Upper lobe of left lung (tissue), 6 donors: ENCODE measurements around the gene TMEM236. TPM values are rescaled to one million over a fixed set of nuclear protein-coding genes. Genes with fewer than 3 reads are reported as not detected.
A peak's percentile ranks its signal among the peaks of the same experiment; 100 is the strongest.

Experiments
- ATAC-seq, 2 donors: fragments of 200-7000 bp; cut with Tn5 transposase; one replicate each; pipeline ENCODE4 v1.9.1; 2022; ENCODE audit warnings: mild to moderate bottlenecking in 2 of 2, moderate library complexity in 2 of 2; ENCODE audit not compliant: low FRiP score in 2 of 2
- DNase-seq, 2 donors: peaks; one replicate each; pipeline ENCODE4 v3.0.0-alpha.2; 2019 to 2020
- H3K27ac ChIP-seq, 4 donors: fragments of 200-600 bp; sonication (generic); one replicate each; pipeline ENCODE4 v1.5.1; 2016 to 2019
- H3K27me3 ChIP-seq, 4 donors: fragments of 200-600 bp; sonication (generic); one replicate each; pipeline ENCODE4 v1.5.1; 2017 to 2019
- H3K36me3 ChIP-seq, 4 donors: fragments of 200-600 bp; sonication (generic); one replicate each; pipeline ENCODE4 v1.5.1; 2016 to 2019
- H3K4me1 ChIP-seq, 4 donors: fragments of 200-600 bp; sonication (generic); one replicate each; pipeline ENCODE4 v1.5.1; 2018 to 2019
- H3K4me3 ChIP-seq, 4 donors: fragments of 200-600 bp; sonication (generic); one replicate each; pipeline ENCODE4 v1.5.1; 2017 to 2019; ENCODE audit warnings: mild to moderate bottlenecking in 2 of 4, moderate library complexity in 1 of 4
- H3K9me3 ChIP-seq, 4 donors: fragments of 200-600 bp; sonication (generic); one replicate each; pipeline ENCODE4 v1.5.1; 2018 to 2019
- EP300 ChIP-seq, 4 donors: sonication (generic); formaldehyde crosslinking; IDR thresholded peaks; one replicate each; pipeline ENCODE4 v1.5.1; 2017; ENCODE audit warnings: antibody characterized with exemption in 4 of 4, control low read depth in 2 of 4
- POLR2A ChIP-seq, 4 donors: fragments of 450-650 bp; IDR thresholded peaks; one replicate each; pipeline ENCODE4 v1.5.1; 2016 to 2017; ENCODE audit warnings: antibody characterized with exemption in 4 of 4, mild to moderate bottlenecking in 2 of 4
- POLR2AphosphoS5 ChIP-seq, 2 donors: sonication (generic); formaldehyde crosslinking; IDR thresholded peaks; one replicate each; pipeline ENCODE4 v1.5.1; 2017; ENCODE audit warnings: antibody characterized with exemption in 2 of 2
- WGBS, 2 donors: methylation state at CpG; one replicate each; pipeline ENCODE4 v1.1.5; 2017 to 2018; 5-methylcytosine and 5-hydroxymethylcytosine counted together
- total RNA-seq, 6 donors: library from RNA; depleted of rRNA in 4 of 6; stranded (reverse); fragments of >200 nt in 4 of 6; gene quantifications; one replicate each; pipeline versions ENCODE4 v1.1.0 to v1.2.1, GENCODE V29; 2016 to 2021
- TF ChIP-seq, protein P1 (sequence below), 6 experiments: fragments of 450-650 bp in 4 of 6; fragments of 200-600 bp in 2 of 6; sonication (generic) in 2 of 6; IDR thresholded peaks; one replicate each; pipeline ENCODE4 v1.5.1; 2016 to 2019; ENCODE audit warnings: antibody characterized with exemption in 6 of 6
- donor health status: DM: no; HTN: no; CAD: no; lungs with moderate emphysema.
- donor health status: DM: no; HTN: yes; CAD: no; lungs with severe emphysema.

TMEM236 gene
- total RNA-seq, 6 donors from 2014 or later = 0.55 to 4.6 (median 1.6) TPM

DNA sequence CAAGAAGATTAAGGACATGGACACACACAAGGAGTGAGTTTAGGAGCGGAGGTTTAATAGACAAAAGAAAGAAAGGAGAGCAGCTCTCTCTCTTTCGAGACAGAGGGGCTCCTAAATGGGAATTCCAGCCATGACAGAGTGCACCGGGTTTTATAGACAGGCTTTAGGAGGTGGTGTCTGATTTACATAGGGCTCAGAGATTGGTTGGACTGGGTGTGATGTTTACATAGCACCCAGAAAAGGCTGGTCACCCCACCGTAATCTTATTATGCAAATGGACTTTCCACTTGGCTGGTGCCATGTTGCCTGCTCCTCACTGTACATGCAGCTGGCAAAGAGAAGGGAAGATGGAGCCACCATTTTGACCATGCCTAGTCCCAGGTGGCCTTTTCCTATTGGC, 28.7 kb downstream of the TMEM236 start:
- Histone ChIP-seq H3K27me3 (no peaks in the 10 kb centered on the region), H3K27ac (no peak overlapping the region), H3K4me1 (peaks cover 0 to 10% (median 3%) of the 10 kb centered on the region in 4 donors), H3K36me3 (no peaks in the 10 kb centered on the region), H3K4me3 (no peak overlapping the region), H3K9me3 (no peaks in the 10 kb centered on the region)
- WGBS, 2 donors = 98% methylated on average over 4 of the region's 4 CpGs
- DNase-seq (no peak), ATAC-seq (no peak)
- TF ChIP-seq POLR2A (IDR thresholded peaks at IDR 0.05) (no peak), POLR2AphosphoS5 (IDR thresholded peaks at IDR 0.05) (no peak), EP300 (IDR thresholded peaks at IDR 0.05) (no peak)
- TF ChIP-seq, protein P1, sequence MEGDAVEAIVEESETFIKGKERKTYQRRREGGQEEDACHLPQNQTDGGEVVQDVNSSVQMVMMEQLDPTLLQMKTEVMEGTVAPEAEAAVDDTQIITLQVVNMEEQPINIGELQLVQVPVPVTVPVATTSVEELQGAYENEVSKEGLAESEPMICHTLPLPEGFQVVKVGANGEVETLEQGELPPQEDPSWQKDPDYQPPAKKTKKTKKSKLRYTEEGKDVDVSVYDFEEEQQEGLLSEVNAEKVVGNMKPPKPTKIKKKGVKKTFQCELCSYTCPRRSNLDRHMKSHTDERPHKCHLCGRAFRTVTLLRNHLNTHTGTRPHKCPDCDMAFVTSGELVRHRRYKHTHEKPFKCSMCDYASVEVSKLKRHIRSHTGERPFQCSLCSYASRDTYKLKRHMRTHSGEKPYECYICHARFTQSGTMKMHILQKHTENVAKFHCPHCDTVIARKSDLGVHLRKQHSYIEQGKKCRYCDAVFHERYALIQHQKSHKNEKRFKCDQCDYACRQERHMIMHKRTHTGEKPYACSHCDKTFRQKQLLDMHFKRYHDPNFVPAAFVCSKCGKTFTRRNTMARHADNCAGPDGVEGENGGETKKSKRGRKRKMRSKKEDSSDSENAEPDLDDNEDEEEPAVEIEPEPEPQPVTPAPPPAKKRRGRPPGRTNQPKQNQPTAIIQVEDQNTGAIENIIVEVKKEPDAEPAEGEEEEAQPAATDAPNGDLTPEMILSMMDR (IDR thresholded peaks at IDR 0.05) = no peak

DNA sequence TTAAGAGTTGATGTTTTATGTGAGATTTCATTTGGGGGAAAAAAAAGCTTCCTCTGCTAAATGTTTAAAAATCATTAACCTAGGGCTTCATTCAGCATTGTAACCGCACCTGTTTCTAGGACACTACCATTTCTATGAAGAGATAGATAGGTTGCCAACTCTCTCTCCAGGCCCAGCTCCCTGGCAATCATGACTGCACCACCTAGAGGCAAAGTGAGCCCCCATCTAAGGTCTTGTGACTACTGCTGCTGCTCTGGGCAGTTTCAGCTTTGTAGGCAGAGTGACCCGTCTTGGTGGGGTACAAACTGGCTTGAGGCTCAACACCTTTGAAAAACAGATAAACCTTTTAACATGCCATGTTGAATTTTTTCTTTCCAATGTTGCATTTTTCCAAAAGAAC, 29.9 kb downstream of the TMEM236 start:
- Histone ChIP-seq H3K9me3 (no peaks in the 10 kb centered on the region), H3K4me3 (no peak overlapping the region), H3K36me3 (no peaks in the 10 kb centered on the region), H3K27me3 (no peaks in the 10 kb centered on the region), H3K27ac (no peak overlapping the region), H3K4me1 (peaks cover 0 to 14% (median 3%) of the 10 kb centered on the region in 4 donors)
- ATAC-seq = peak in 1 of 2 donors; percentile 47
- DNase-seq = no peak
- 92 to 94% methylated on average over 2 of the region's 2 CpGs for WGBS, 2 donors
- TF ChIP-seq EP300 (IDR thresholded peaks at IDR 0.05) (no peak), POLR2A (IDR thresholded peaks at IDR 0.05) (no peak), POLR2AphosphoS5 (IDR thresholded peaks at IDR 0.05) (no peak)
- TF ChIP-seq, protein P1 (IDR thresholded peaks at IDR 0.05) = no peak

DNA sequence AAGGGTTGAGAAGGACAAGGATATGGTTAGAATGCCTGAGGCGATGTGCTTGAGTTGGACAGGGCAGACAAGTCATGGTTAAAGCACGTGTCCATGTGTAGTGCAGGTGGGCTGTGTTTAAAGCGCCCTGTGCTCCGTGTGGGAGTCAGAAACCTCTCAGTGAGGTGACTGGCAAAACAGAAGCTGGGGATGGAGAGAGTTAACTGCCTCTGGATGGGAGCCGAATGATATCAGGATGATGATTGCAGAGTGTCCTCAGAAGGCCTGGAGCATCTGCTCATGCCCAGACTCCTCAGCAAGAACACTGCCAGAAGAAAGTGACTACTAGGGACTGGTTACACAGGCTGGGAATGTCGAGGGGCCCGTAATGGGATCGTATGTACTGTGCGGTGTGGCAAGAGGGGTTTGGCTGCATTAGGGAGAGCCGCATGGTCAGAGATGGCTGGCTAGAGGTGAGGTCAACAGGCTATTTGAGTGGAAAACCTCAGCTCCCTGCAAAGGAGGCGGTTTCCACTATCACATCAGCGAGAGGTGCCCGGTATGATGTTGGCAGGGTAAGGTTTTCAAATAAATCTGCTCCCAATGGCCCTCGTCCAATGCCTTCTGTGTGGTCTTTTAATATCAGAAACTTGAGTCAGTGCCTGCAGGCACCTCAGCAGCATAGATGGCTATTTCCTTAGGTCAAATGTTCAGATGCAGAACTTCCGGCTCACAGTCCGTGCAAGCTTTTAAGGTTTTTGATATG, 31.1 kb downstream of the TMEM236 start:
- Histone ChIP-seq H3K4me3 (no peak overlapping the region), H3K4me1 (peaks cover 0 to 20% (median 3%) of the 10 kb centered on the region in 4 donors), H3K9me3 (no peaks in the 10 kb centered on the region), H3K27ac (no peak overlapping the region), H3K36me3 (no peaks in the 10 kb centered on the region), H3K27me3 (no peaks in the 10 kb centered on the region)
- ATAC-seq (peak; percentile 31 to 61), DNase-seq (no peak)
- TF ChIP-seq EP300 (IDR thresholded peaks at IDR 0.05) (no peak), POLR2AphosphoS5 (IDR thresholded peaks at IDR 0.05) (no peak), POLR2A (IDR thresholded peaks at IDR 0.05) (no peak)
- TF ChIP-seq, protein P1 (IDR thresholded peaks at IDR 0.05) = no peak
- 62 to 69% methylated on average over 15 to 16 of the region's 16 CpGs for WGBS, 2 donors

DNA sequence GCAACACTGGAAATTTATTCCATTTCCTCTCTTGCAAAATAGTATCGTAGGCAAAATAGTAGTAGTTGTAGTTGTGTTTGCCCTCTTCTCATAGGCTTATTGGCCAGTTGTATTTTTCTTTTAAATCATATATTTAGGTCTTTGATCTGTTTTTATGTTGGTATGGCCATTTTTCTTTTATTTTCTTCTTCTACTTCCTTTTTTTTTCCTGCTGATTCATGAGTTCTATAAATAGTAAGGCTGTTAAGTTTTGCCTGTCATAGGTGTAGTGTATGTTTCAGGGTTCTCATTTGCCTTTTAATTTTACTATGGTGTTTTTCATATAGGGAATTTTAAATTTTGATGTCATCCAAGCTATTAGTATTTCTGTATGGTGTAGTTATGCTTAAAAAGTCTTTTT, 31.8 kb downstream of the TMEM236 start:
- 24 to 25% methylated on average over 1 of the region's 1 CpG for WGBS, 2 donors
- ATAC-seq = no peak

More for the DNA sequence above, 31.8 kb downstream of the TMEM236 start:
- peaks cover 0 to 20% (median 3%) of the 10 kb centered on the region in 4 donors for H3K4me1 ChIP-seq
- no peak overlapping the region for H3K27ac ChIP-seq
- H3K36me3 ChIP-seq = no peaks in the 10 kb centered on the region
- H3K9me3 ChIP-seq = no peaks in the 10 kb centered on the region
- no peaks in the 10 kb centered on the region for H3K27me3 ChIP-seq
- H3K4me3 ChIP-seq = no peak overlapping the region
- no peak for DNase-seq
- no peak for TF ChIP-seq POLR2AphosphoS5 (IDR thresholded peaks at IDR 0.05)
- TF ChIP-seq, protein P1 (IDR thresholded peaks at IDR 0.05) = no peak
- no peak for TF ChIP-seq POLR2A (IDR thresholded peaks at IDR 0.05)
- no peak for TF ChIP-seq EP300 (IDR thresholded peaks at IDR 0.05)
